ENCODE results near the gene LPO. TPM values are rescaled to one million over a fixed set of nuclear protein-coding genes. Genes with fewer than 3 reads are reported as not detected.
A peak's percentile ranks its signal among the peaks of the same experiment; 100 is the strongest.

LPO gene
- total RNA-seq, 1 donor from 2014 or later, result 0.27 TPM

GRCh38 chr17:58205936-58206335 lies 32.4 kb upstream of the LPO start:
- Mint-ChIP-seq H3K27me3 (ENCODE audit: low read depth) (no peaks in the 10 kb centered on the region), H3K27ac (no peak overlapping the region), H3K4me1 (no peaks in the 10 kb centered on the region), H3K9me3 (no peaks in the 10 kb centered on the region), H3K36me3 (peaks cover 21% of the 10 kb centered on the region), H3K4me3 (no peak overlapping the region)
- DNase-seq (ENCODE audit: low spot score in 2 of 2, unreplicated experiment in 2 of 2), result no peak
- TF ChIP-seq CTCF (IDR thresholded peaks at IDR 0.05; ENCODE audit: unreplicated experiment), result no peak

- Mint-ChIP-seq H3K4me3 (no peak overlapping the region), H3K36me3 (peaks cover 26% of the 10 kb centered on the region), H3K9me3 (no peaks in the 10 kb centered on the region), H3K4me1 (no peaks in the 10 kb centered on the region), H3K27ac (no peak overlapping the region), H3K27me3 (ENCODE audit: low read depth) (no peaks in the 10 kb centered on the region)
- DNase-seq (ENCODE audit: low spot score in 2 of 2, unreplicated experiment in 2 of 2), result no peak
- no peak for TF ChIP-seq CTCF (IDR thresholded peaks at IDR 0.05; ENCODE audit: unreplicated experiment)
Measured at GRCh38 chr17:58207451-58207850, 30.9 kb upstream of the LPO start.

- H3K4me1 Mint-ChIP-seq, result no peaks in the 10 kb centered on the region
- DNase-seq (ENCODE audit: low spot score in 2 of 2, unreplicated experiment in 2 of 2), result no peak
- no peaks in the 10 kb centered on the region for H3K9me3 Mint-ChIP-seq
- H3K4me3 Mint-ChIP-seq, result no peak overlapping the region
- H3K27ac Mint-ChIP-seq, result no peak overlapping the region
- no peaks in the 10 kb centered on the region for H3K27me3 Mint-ChIP-seq (ENCODE audit: low read depth)
- H3K36me3 Mint-ChIP-seq, result peaks cover 28% of the 10 kb centered on the region
- no peak for TF ChIP-seq CTCF (IDR thresholded peaks at IDR 0.05; ENCODE audit: unreplicated experiment)
Measured at GRCh38 chr17:58208344-58208743, 30.0 kb upstream of the LPO start.

- DNase-seq (ENCODE audit: low spot score in 2 of 2, unreplicated experiment in 2 of 2), result no peak
- peaks cover 33% of the 10 kb centered on the region for H3K36me3 Mint-ChIP-seq
Measured at GRCh38 chr17:58210922-58211321, 27.5 kb upstream of the LPO start.

GRCh38 chr17:58215685-58216084 lies 22.7 kb upstream of the LPO start:
- Mint-ChIP-seq H3K4me3 (no peak overlapping the region), H3K27me3 (ENCODE audit: low read depth) (no peaks in the 10 kb centered on the region), H3K9me3 (no peaks in the 10 kb centered on the region), H3K4me1 (peaks cover 8% of the 10 kb centered on the region), H3K36me3 (peaks cover 15% of the 10 kb centered on the region), H3K27ac (no peak overlapping the region)
- DNase-seq (ENCODE audit: low spot score in 2 of 2, unreplicated experiment in 2 of 2), result no peak
- no peak for TF ChIP-seq CTCF (IDR thresholded peaks at IDR 0.05; ENCODE audit: unreplicated experiment)

More at GRCh38 chr17:58210922-58211321, 27.5 kb upstream of the LPO start:
- Mint-ChIP-seq H3K4me3 (no peak overlapping the region), H3K9me3 (no peaks in the 10 kb centered on the region), H3K27me3 (ENCODE audit: low read depth) (no peaks in the 10 kb centered on the region), H3K4me1 (no peaks in the 10 kb centered on the region), H3K27ac (no peak overlapping the region)
- no peak for TF ChIP-seq CTCF (IDR thresholded peaks at IDR 0.05; ENCODE audit: unreplicated experiment)

GRCh38 chr17:58217766-58218165 lies 20.6 kb upstream of the LPO start:
- peak overlapping the region; percentile 39 for H3K4me3 Mint-ChIP-seq

More at GRCh38 chr17:58217766-58218165, 20.6 kb upstream of the LPO start:
- Mint-ChIP-seq H3K9me3 (no peaks in the 10 kb centered on the region), H3K27ac (peak overlapping the region; percentile 44), H3K36me3 (peaks cover 7% of the 10 kb centered on the region), H3K27me3 (ENCODE audit: low read depth) (peaks cover 7% of the 10 kb centered on the region), H3K4me1 (peaks cover 8% of the 10 kb centered on the region)
- no peak for DNase-seq (ENCODE audit: low spot score in 2 of 2, unreplicated experiment in 2 of 2)
- no peak for TF ChIP-seq CTCF (IDR thresholded peaks at IDR 0.05; ENCODE audit: unreplicated experiment)
